ENCODE measurements around the gene SNX19. TPM values are rescaled to one million over a fixed set of nuclear protein-coding genes. Genes with fewer than 3 reads are reported as not detected.
"Not testable (repeated sequence)": the region's sequence is repeated elsewhere in the genome, so short reads cannot be mapped to it uniquely, and the experiment has no call there.

Gene SNX19
- total RNA-seq, 1 donor from 2014 or later: 40.8 TPM

- FAIRE-seq (no peak), DNase-seq (ENCODE audit: low spot score in 2 of 2) (no peak)
Observed at GRCh38 chr11:130874396-130874795, 41.9 kb downstream of the SNX19 start.

- no peak for DNase-seq (ENCODE audit: low spot score in 2 of 2)
- no peak for FAIRE-seq
Observed at GRCh38 chr11:130873761-130874160, 42.5 kb downstream of the SNX19 start.

- no peak for DNase-seq (ENCODE audit: low spot score in 2 of 2)
- FAIRE-seq: no peak
Observed at GRCh38 chr11:130872981-130873380, 43.3 kb downstream of the SNX19 start.

GRCh38 chr11:130872513-130872912 lies 43.8 kb downstream of the SNX19 start:
- DNase-seq (ENCODE audit: low spot score in 2 of 2) (no peak), FAIRE-seq (no peak)

- FAIRE-seq: no peak
- DNase-seq (ENCODE audit: low spot score in 2 of 2): no peak
Observed at GRCh38 chr11:130872102-130872501, 44.2 kb downstream of the SNX19 start.

GRCh38 chr11:130871616-130872015 lies 44.7 kb downstream of the SNX19 start:
- FAIRE-seq: no peak
- DNase-seq (ENCODE audit: low spot score in 2 of 2): no peak

- FAIRE-seq (no peak), DNase-seq (ENCODE audit: low spot score in 2 of 2) (no peak)
Observed at GRCh38 chr11:130868721-130869390, 47.4 kb downstream of the SNX19 start.

GRCh38 chr11:130868086-130868710 lies 48.1 kb downstream of the SNX19 start:
- DNase-seq (ENCODE audit: low spot score in 2 of 2): no peak
- no peak for FAIRE-seq

- DNase-seq (ENCODE audit: low spot score in 2 of 2) (no peak), FAIRE-seq (no peak)
Observed at GRCh38 chr11:130866831-130867230, 49.4 kb downstream of the SNX19 start.

GRCh38 chr11:130865774-130866114 lies 50.5 kb downstream of the SNX19 start:
- FAIRE-seq: no peak
- no peak for DNase-seq (ENCODE audit: low spot score in 2 of 2)

GRCh38 chr11:130865091-130865773 lies 51.0 kb downstream of the SNX19 start:
- DNase-seq (ENCODE audit: low spot score in 2 of 2) (no peak), FAIRE-seq (no peak)

- FAIRE-seq: no peak
Observed at GRCh38 chr11:130861902-130862860, 54.1 kb downstream of the SNX19 start.

GRCh38 chr11:130861283-130861682 lies 55.0 kb downstream of the SNX19 start:
- no peak for DNase-seq (ENCODE audit: low spot score in 2 of 2)
- FAIRE-seq: no peak

More at GRCh38 chr11:130861902-130862860, 54.1 kb downstream of the SNX19 start:
- peak; percentile 48 to 80 for DNase-seq (ENCODE audit: low spot score in 2 of 2)

- DNase-seq (ENCODE audit: low spot score in 2 of 2): no peak
Observed at GRCh38 chr11:130859886-130860285, 56.4 kb downstream of the SNX19 start.

GRCh38 chr11:130858215-130858614 lies 58.1 kb downstream of the SNX19 start:
- FAIRE-seq (no peak), DNase-seq (ENCODE audit: low spot score in 2 of 2) (no peak)

More at GRCh38 chr11:130859886-130860285, 56.4 kb downstream of the SNX19 start:
- no peak for FAIRE-seq

- FAIRE-seq; DNase-seq (ENCODE audit: low spot score in 2 of 2): not testable (repeated sequence)
Observed at GRCh38 chr11:130855707-130856106, 60.6 kb downstream of the SNX19 start.

GRCh38 chr11:130854483-130854882 lies 61.8 kb downstream of the SNX19 start:
- DNase-seq (ENCODE audit: low spot score in 2 of 2) (no peak), FAIRE-seq (no peak)

- DNase-seq (ENCODE audit: low spot score in 2 of 2) (no peak), FAIRE-seq (no peak)
Observed at GRCh38 chr11:130852589-130852988, 63.7 kb downstream of the SNX19 start.

GRCh38 chr11:130850185-130850944 lies 65.9 kb downstream of the SNX19 start:
- DNase-seq (ENCODE audit: low spot score in 2 of 2) (no peak), FAIRE-seq (no peak)

- no peak for FAIRE-seq
- DNase-seq (ENCODE audit: low spot score in 2 of 2): no peak
Observed at GRCh38 chr11:130849215-130849568, 67.1 kb downstream of the SNX19 start.
